ENCODE results near the gene MASP1.
"Not testable (repeated sequence)": the region's sequence is repeated elsewhere in the genome, so short reads cannot be mapped to it uniquely, and the experiment has no call there.

The MASP1 gene

GRCh38 chr3:187252311-187252710, 39.2 kb downstream of the MASP1 start:
- DNase-seq (ENCODE audit: low read depth in 2 of 2) = no peak
- no peak for TF ChIP-seq CTCF (IDR thresholded peaks at IDR 0.05; ENCODE audit: low read depth, low read length)

GRCh38 chr3:187251599-187251998, 39.9 kb downstream of the MASP1 start:
- no peak for TF ChIP-seq CTCF (IDR thresholded peaks at IDR 0.05; ENCODE audit: low read depth, low read length)
- no peak for DNase-seq (ENCODE audit: low read depth in 2 of 2)

More at GRCh38 chr3:187252311-187252710, 39.2 kb downstream of the MASP1 start:
- no peak overlapping the region for H3K4me3 ChIP-seq (replicated peaks in 1 of 2; ENCODE audit: low read depth in 2 of 2, low read length in 2 of 2)

GRCh38 chr3:187247398-187247797, 44.1 kb downstream of the MASP1 start:
- peak in 1 of 2 donors; percentile 9 for DNase-seq (ENCODE audit: low read depth in 2 of 2)
- no peak for TF ChIP-seq CTCF (IDR thresholded peaks at IDR 0.05; ENCODE audit: low read depth, low read length)
- H3K4me3 ChIP-seq (replicated peaks in 1 of 2; ENCODE audit: low read depth in 2 of 2, low read length in 2 of 2) = no peak overlapping the region

More at GRCh38 chr3:187251599-187251998, 39.9 kb downstream of the MASP1 start:
- H3K4me3 ChIP-seq (replicated peaks in 1 of 2; ENCODE audit: low read depth in 2 of 2, low read length in 2 of 2) = no peak overlapping the region

GRCh38 chr3:187243933-187244524, 47.5 kb downstream of the MASP1 start:
- no peak overlapping the region for H3K4me3 ChIP-seq (replicated peaks in 1 of 2; ENCODE audit: low read depth in 2 of 2, low read length in 2 of 2)
- peak; percentile 63 to 67 for DNase-seq (ENCODE audit: low read depth in 2 of 2)
- TF ChIP-seq CTCF (IDR thresholded peaks at IDR 0.05; ENCODE audit: low read depth, low read length) = no peak

DNA sequence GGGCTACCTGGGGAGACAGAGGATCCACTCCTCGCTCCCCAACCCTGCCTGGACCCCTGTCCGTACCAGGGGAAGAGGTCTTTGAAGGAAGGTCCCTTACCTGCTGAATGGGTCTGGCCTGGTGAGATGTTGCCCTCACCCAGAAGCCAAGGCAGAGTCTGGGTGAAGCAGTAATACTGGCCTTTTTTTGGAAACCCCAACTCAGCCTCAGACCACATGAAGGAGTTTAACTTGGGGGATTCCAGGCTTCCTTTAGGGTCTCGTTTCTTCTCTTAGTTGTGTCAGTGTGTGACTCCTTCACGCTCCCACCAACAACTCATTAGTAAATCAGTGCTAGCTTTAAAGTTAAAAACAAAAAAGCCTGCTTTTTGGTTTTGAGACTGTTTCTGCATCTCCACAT, 48.6 kb downstream of the MASP1 start:
- no peak for TF ChIP-seq CTCF (IDR thresholded peaks at IDR 0.05; ENCODE audit: low read depth, low read length)
- no peak for DNase-seq (ENCODE audit: low read depth in 2 of 2)
- no peak overlapping the region for H3K4me3 ChIP-seq (replicated peaks in 1 of 2; ENCODE audit: low read depth in 2 of 2, low read length in 2 of 2)

DNA sequence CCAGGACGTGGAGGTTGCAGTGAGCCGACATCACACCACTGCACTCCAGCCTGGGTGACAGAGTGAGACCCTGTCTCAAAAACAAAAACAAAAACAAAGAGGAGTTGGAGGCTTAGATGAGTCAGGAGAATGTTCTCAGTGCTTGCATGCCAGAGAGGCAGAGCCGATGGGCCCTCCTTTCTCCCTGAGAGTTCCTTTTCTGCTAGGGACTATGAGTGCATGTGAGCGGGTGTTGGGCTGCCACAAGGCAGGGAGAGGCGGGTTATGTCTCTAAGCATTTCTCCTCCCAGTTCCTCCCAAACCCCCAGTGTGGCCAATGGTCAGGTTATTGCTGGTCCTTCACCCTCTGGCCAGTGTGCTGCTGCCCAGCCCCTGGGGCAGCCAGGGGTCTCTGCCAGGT, 49.1 kb downstream of the MASP1 start:
- no peak overlapping the region for H3K4me3 ChIP-seq (replicated peaks in 1 of 2; ENCODE audit: low read depth in 2 of 2, low read length in 2 of 2)
- peak; percentile 5 to 53 for DNase-seq (ENCODE audit: low read depth in 2 of 2)
- TF ChIP-seq CTCF (IDR thresholded peaks at IDR 0.05; ENCODE audit: low read depth, low read length) = no peak

DNA sequence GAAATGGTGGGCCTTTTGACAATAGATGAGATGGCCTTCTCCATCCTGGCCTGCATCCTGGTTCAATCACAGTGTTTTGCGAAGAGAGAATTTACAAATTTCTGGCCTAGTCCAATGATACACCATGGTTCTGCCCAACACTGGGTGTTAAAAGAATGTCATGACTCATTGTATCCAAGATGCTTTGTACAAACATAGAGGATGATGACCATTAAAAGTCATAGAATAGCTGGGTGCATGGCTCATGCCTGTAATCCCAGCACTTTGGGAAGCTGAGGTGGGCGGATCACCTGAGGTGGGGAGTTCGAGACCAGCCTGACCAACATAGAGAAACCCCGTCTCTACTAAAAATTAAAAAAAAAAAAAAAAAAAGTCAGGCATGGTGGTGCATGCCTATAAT, 52.7 kb downstream of the MASP1 start:
- DNase-seq (ENCODE audit: low read depth in 2 of 2) = peak in 1 of 2 donors; percentile 71

More for the DNA sequence above, 52.7 kb downstream of the MASP1 start:
- not testable (repeated sequence) for H3K4me3 ChIP-seq (replicated peaks in 1 of 2; ENCODE audit: low read depth in 2 of 2, low read length in 2 of 2)

Data from cardiac fibroblast (primary cell).